ENCODE data around the gene ARGLU1.
A peak's percentile ranks its signal among the peaks of the same experiment; 100 is the strongest.

Gene ARGLU1

GRCh38 chr13:106494936-106495335 lies 73.0 kb downstream of the ARGLU1 start:
- Histone ChIP-seq H2AK5ac (ENCODE audit: low read depth, low read length) (no peak overlapping the region), H3K79me1 (ENCODE audit: low read depth, low read length) (peaks cover 2% of the 10 kb centered on the region), H3K14ac (ENCODE audit: low read length) (no peak overlapping the region), H2BK12ac (ENCODE audit: low read length) (no peak overlapping the region), H3K27me3 (ENCODE audit: control insufficient read depth in 3 of 3, insufficient read depth in 3 of 3, low read depth in 1 of 3, low read length in 3 of 3) (no peaks in the 10 kb centered on the region), H2BK120ac (ENCODE audit: low read depth, low read length) (no peak overlapping the region), H3K9ac (ENCODE audit: low read depth, low read length, poor library complexity) (no peak overlapping the region), H3K18ac (ENCODE audit: low read length) (no peak overlapping the region), H4K91ac (ENCODE audit: low read depth, low read length, poor library complexity) (no peak overlapping the region), H4K8ac (ENCODE audit: low read depth, low read length) (no peak overlapping the region), H3K4me1 (ENCODE audit: control insufficient read depth in 2 of 2, insufficient read depth in 1 of 2, low read depth in 1 of 2, low read length in 2 of 2) (peaks cover 10 to 29% of the 10 kb centered on the region in 2 donors), H3K23ac (ENCODE audit: low read depth, low read length, poor library complexity) (no peak overlapping the region), H2BK5ac (ENCODE audit: low read length) (no peak overlapping the region), H3K4me2 (ENCODE audit: insufficient read depth, low read length, poor library complexity, severe bottlenecking) (no peak overlapping the region), H3K27ac (replicated peaks; ENCODE audit: low read length) (no peak overlapping the region), H3K36me3 (replicated peaks in 1 of 2; ENCODE audit: control insufficient read depth in 2 of 2, insufficient read depth in 2 of 2, low read length in 2 of 2) (peaks cover 31 to 100% of the 10 kb centered on the region in 2 donors), H3K4ac (ENCODE audit: low read length) (no peak overlapping the region), H3K9me3 (replicated peaks in 1 of 2; ENCODE audit: control insufficient read depth in 2 of 2, insufficient read depth in 1 of 2, low read depth in 1 of 2, low read length in 2 of 2) (peaks cover 0 to 4% of the 10 kb centered on the region in 2 donors), H3K4me3 (ENCODE audit: low read length in 2 of 2) (no peak overlapping the region), H2BK15ac (ENCODE audit: low read length) (no peak overlapping the region), H2AFZ (ENCODE audit: low read length) (no peak overlapping the region)
- no CpG with 5 or more reads among the region's 3 CpGs for WGBS, 2 donors (ENCODE audit: extremely low coverage in 2 of 2, insufficient read length in 2 of 2, insufficient replicate concordance in 1 of 2)
- no peak for DNase-seq (ENCODE audit: low spot score)

DNA sequence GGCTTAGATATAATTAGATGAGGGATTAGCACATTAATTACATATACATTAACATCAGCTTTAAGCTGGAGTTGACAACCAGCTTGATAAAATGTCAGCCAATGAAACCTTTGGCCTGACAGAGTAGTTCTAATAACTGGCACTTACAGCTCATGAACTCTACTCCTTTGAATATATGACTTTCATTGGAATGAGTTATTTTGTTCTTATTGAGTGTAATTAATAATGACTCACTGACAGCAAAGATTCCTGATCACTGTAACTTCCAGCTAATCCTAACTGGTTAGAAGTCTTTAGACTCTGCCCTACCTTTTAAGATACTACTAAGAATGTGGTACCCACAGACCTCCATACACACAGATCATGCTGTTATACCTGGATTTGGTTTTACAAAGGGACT lies 73.4 kb downstream of the ARGLU1 start:
- Histone ChIP-seq H2BK5ac (ENCODE audit: low read length) (no peak overlapping the region), H3K9ac (ENCODE audit: low read depth, low read length, poor library complexity) (no peak overlapping the region), H3K23ac (ENCODE audit: low read depth, low read length, poor library complexity) (no peak overlapping the region), H2BK15ac (ENCODE audit: low read length) (no peak overlapping the region), H3K4me3 (ENCODE audit: low read length in 2 of 2) (no peak overlapping the region), H3K4me1 (ENCODE audit: control insufficient read depth in 2 of 2, insufficient read depth in 1 of 2, low read depth in 1 of 2, low read length in 2 of 2) (peaks cover 10 to 25% of the 10 kb centered on the region in 2 donors), H3K4ac (ENCODE audit: low read length) (no peak overlapping the region), H2AK5ac (ENCODE audit: low read depth, low read length) (no peak overlapping the region), H3K14ac (ENCODE audit: low read length) (no peak overlapping the region), H2AFZ (ENCODE audit: low read length) (no peak overlapping the region), H4K91ac (ENCODE audit: low read depth, low read length, poor library complexity) (no peak overlapping the region), H3K4me2 (ENCODE audit: insufficient read depth, low read length, poor library complexity, severe bottlenecking) (no peak overlapping the region), H3K9me3 (replicated peaks in 1 of 2; ENCODE audit: control insufficient read depth in 2 of 2, insufficient read depth in 1 of 2, low read depth in 1 of 2, low read length in 2 of 2) (peaks cover 0 to 4% of the 10 kb centered on the region in 2 donors), H3K27ac (replicated peaks; ENCODE audit: low read length) (no peak overlapping the region), H3K18ac (ENCODE audit: low read length) (no peak overlapping the region), H2BK120ac (ENCODE audit: low read depth, low read length) (no peak overlapping the region), H3K36me3 (replicated peaks in 1 of 2; ENCODE audit: control insufficient read depth in 2 of 2, insufficient read depth in 2 of 2, low read length in 2 of 2) (peaks cover 31 to 100% of the 10 kb centered on the region in 2 donors), H2BK12ac (ENCODE audit: low read length) (no peak overlapping the region), H4K8ac (ENCODE audit: low read depth, low read length) (no peak overlapping the region), H3K27me3 (ENCODE audit: control insufficient read depth in 3 of 3, insufficient read depth in 3 of 3, low read depth in 1 of 3, low read length in 3 of 3) (no peaks in the 10 kb centered on the region), H3K79me1 (ENCODE audit: low read depth, low read length) (peaks cover 2% of the 10 kb centered on the region)
- no peak for DNase-seq (ENCODE audit: low spot score)

DNA sequence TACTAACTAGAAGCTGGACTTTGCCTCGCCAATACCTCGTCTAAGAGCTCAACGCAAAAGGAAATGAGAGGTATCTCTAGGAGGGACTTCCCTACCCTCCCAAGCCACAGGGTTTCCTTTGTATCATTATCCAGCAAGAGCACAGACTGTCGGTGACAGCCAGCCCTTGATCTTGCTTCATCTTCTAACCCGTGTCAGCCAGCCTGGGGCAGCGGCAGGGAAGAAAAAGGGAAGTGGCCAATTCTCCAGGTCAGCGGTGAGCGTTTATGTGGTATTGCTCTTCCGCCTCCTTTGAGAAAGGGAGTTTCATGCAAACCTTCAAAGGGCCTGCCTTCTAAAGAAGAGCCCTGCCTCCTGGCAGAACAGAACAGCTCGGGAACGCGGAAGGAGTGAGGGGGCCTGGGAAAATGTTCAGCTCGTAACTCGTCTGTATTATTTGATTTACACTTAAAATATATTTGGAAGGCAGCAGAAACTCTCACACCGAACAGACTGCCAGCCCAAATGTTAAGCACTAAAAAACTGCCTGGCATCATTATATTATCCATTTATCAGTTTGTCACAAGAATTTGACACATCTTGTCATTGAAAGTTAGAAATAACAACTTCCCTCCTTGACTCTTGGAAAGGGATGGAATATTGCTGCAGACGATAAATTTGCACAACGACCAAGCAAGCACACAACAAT lies 74.3 kb downstream of the ARGLU1 start:
- H2BK5ac ChIP-seq (ENCODE audit: low read length) = no peak overlapping the region
- H2BK120ac ChIP-seq (ENCODE audit: low read depth, low read length) = no peak overlapping the region
- H3K9ac ChIP-seq (ENCODE audit: low read depth, low read length, poor library complexity) = no peak overlapping the region
- no peak overlapping the region for H2BK12ac ChIP-seq (ENCODE audit: low read length)
- no peak overlapping the region for H3K4me2 ChIP-seq (ENCODE audit: insufficient read depth, low read length, poor library complexity, severe bottlenecking)
- H3K14ac ChIP-seq (ENCODE audit: low read length) = no peak overlapping the region
- H2BK15ac ChIP-seq (ENCODE audit: low read length) = no peak overlapping the region
- H2AFZ ChIP-seq (ENCODE audit: low read length) = no peak overlapping the region
- H4K91ac ChIP-seq (ENCODE audit: low read depth, low read length, poor library complexity) = no peak overlapping the region
- H2AK5ac ChIP-seq (ENCODE audit: low read depth, low read length) = no peak overlapping the region
- no peak overlapping the region for H3K27ac ChIP-seq (replicated peaks; ENCODE audit: low read length)
- peaks cover 2% of the 10 kb centered on the region for H3K79me1 ChIP-seq (ENCODE audit: low read depth, low read length)
- no peak overlapping the region for H3K18ac ChIP-seq (ENCODE audit: low read length)
- no peak for DNase-seq (ENCODE audit: low spot score)
- H3K23ac ChIP-seq (ENCODE audit: low read depth, low read length, poor library complexity) = no peak overlapping the region
- H4K8ac ChIP-seq (ENCODE audit: low read depth, low read length) = no peak overlapping the region
- peaks cover 10 to 18% of the 10 kb centered on the region in 2 donors for H3K4me1 ChIP-seq (ENCODE audit: control insufficient read depth in 2 of 2, insufficient read depth in 1 of 2, low read depth in 1 of 2, low read length in 2 of 2)
- H3K9me3 ChIP-seq (replicated peaks in 1 of 2; ENCODE audit: control insufficient read depth in 2 of 2, insufficient read depth in 1 of 2, low read depth in 1 of 2, low read length in 2 of 2) = peaks cover 0 to 4% of the 10 kb centered on the region in 2 donors
- H3K4ac ChIP-seq (ENCODE audit: low read length) = no peak overlapping the region
- peaks cover 31 to 96% of the 10 kb centered on the region in 2 donors for H3K36me3 ChIP-seq (replicated peaks in 1 of 2; ENCODE audit: control insufficient read depth in 2 of 2, insufficient read depth in 2 of 2, low read length in 2 of 2)
- H3K4me3 ChIP-seq (ENCODE audit: low read length in 2 of 2) = no peak overlapping the region
- WGBS, 2 donors (ENCODE audit: extremely low coverage in 2 of 2, insufficient read length in 2 of 2, insufficient replicate concordance in 1 of 2) = no CpG with 5 or more reads among the region's 17 CpGs
- H3K27me3 ChIP-seq (ENCODE audit: control insufficient read depth in 3 of 3, insufficient read depth in 3 of 3, low read depth in 1 of 3, low read length in 3 of 3) = no peaks in the 10 kb centered on the region

- no CpG with 5 or more reads among the region's 54 CpGs for WGBS, 2 donors (ENCODE audit: extremely low coverage in 2 of 2, insufficient read length in 2 of 2, insufficient replicate concordance in 1 of 2)
- Histone ChIP-seq H2BK15ac (ENCODE audit: low read length) (no peak overlapping the region), H4K8ac (ENCODE audit: low read depth, low read length) (no peak overlapping the region), H3K9ac (ENCODE audit: low read depth, low read length, poor library complexity) (no peak overlapping the region), H3K27me3 (ENCODE audit: control insufficient read depth in 3 of 3, insufficient read depth in 3 of 3, low read depth in 1 of 3, low read length in 3 of 3) (no peaks in the 10 kb centered on the region), H3K4me3 (ENCODE audit: low read length in 2 of 2) (no peak overlapping the region), H3K9me3 (replicated peaks in 1 of 2; ENCODE audit: control insufficient read depth in 2 of 2, insufficient read depth in 1 of 2, low read depth in 1 of 2, low read length in 2 of 2) (peaks cover 0 to 4% of the 10 kb centered on the region in 2 donors), H3K18ac (ENCODE audit: low read length) (peak overlapping the region; percentile 9), H3K4me1 (ENCODE audit: control insufficient read depth in 2 of 2, insufficient read depth in 1 of 2, low read depth in 1 of 2, low read length in 2 of 2) (peaks cover 12 to 14% of the 10 kb centered on the region in 2 donors), H3K27ac (replicated peaks; ENCODE audit: low read length) (no peak overlapping the region), H3K4ac (ENCODE audit: low read length) (no peak overlapping the region), H3K14ac (ENCODE audit: low read length) (no peak overlapping the region), H2BK120ac (ENCODE audit: low read depth, low read length) (no peak overlapping the region), H3K4me2 (ENCODE audit: insufficient read depth, low read length, poor library complexity, severe bottlenecking) (no peak overlapping the region), H3K79me1 (ENCODE audit: low read depth, low read length) (peaks cover 2% of the 10 kb centered on the region), H2BK5ac (ENCODE audit: low read length) (no peak overlapping the region), H2AK5ac (ENCODE audit: low read depth, low read length) (no peak overlapping the region), H3K23ac (ENCODE audit: low read depth, low read length, poor library complexity) (no peak overlapping the region), H4K91ac (ENCODE audit: low read depth, low read length, poor library complexity) (no peak overlapping the region), H2BK12ac (ENCODE audit: low read length) (no peak overlapping the region), H2AFZ (ENCODE audit: low read length) (no peak overlapping the region), H3K36me3 (replicated peaks in 1 of 2; ENCODE audit: control insufficient read depth in 2 of 2, insufficient read depth in 2 of 2, low read length in 2 of 2) (peaks cover 31 to 88% of the 10 kb centered on the region in 2 donors)
- no peak for DNase-seq (ENCODE audit: low spot score)
Observed at GRCh38 chr13:106492588-106493475, 75.1 kb downstream of the ARGLU1 start.
